Measurements from ENCODE around the gene MNAT1.
"Not testable (repeated sequence)": the region's sequence is repeated elsewhere in the genome, so short reads cannot be mapped to it uniquely, and the experiment has no call there.

MNAT1 gene

DNA sequence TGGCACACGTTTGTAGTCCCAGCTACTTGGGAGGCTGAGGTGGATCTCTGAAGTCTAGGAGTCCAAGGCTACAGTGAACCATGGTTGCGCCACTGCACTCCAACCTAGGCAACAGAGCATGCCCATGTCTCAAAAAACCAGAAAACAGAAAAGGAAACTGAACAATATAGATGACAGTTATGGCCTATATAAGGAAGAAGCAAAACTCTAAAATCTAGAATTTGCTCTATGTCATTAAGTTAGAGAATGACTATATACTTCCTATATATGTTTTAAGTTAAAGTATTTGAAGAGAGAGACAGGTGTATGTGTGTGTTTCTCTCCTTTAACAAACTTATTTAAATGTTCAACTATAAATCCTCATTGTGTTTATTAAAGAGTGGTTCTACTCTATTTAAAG, 65.8 kb downstream of the MNAT1 start:
- in situ Hi-C loops (cut with MboI; ENCODE audit: low sequenced_read_pairs): no loop called here

DNA sequence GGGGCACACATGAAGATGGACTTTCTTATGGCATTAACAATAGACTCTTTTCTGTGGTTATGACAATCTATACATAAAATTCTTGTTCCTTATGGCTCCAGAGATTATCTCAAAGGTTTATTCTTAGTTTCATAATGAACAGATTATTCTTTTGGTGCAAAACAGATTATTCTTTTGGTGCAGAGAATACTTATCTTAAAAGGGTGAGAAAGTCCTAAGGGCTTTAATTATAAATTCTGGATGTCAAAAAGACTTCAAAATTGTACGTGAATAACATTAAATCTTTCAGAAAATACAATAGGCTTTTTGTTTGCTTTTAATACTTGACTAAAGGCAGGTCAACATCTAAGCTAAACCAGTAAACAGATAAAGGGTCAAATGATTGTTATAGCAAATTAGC, 69.3 kb downstream of the MNAT1 start:
- in situ Hi-C loops (cut with MboI; ENCODE audit: low sequenced_read_pairs): no loop called here

DNA sequence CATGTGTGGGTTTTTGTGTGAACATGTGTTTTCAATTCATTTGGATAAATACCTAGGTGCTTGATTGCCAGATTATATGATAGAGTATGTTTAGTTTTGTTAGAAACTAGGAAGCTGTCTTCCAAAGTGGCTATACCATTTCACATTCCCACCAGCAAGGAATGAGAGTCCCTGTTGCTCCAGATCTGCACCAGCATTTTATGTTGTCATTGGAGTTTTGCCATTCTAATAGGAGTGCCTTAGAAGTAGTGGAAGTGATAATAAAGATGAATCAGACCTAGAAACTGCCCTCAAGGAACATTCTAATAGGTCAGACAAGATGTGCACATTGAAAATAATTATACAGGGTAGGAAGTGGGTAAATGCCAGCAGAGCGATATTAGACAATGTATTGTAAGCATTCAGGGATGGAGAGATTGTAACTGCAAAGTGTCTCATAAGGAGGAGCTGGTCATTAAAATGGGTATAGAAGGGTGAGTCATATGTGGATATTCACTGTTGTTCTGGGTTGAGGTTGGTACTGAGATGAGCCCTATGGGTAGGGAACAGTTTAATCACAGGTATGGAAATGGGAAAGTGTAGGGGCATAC, 71.4 kb downstream of the MNAT1 start:
- in situ Hi-C loops (cut with MboI; ENCODE audit: low sequenced_read_pairs): no loop called here

DNA sequence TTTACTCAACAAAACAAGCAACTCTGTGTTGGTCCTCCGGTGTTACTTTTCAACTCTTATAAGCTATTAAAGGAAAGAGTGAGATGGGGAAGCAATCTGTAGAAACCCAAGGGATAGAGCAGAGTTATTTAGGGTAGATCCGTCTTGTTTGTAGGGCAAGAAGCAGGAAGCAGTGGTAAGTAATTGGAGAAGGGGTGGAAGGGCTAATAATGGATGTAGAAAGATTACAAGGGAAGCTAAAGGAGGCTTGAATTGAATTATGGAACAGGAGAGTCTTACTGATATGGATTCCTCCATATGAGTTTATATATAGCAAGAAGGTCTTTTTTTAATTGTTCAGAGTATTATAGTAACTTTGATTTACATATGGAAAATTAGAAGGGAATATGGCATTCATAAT, 72.7 kb downstream of the MNAT1 start:
- in situ Hi-C loops (cut with MboI; ENCODE audit: low sequenced_read_pairs): no loop called here

DNA sequence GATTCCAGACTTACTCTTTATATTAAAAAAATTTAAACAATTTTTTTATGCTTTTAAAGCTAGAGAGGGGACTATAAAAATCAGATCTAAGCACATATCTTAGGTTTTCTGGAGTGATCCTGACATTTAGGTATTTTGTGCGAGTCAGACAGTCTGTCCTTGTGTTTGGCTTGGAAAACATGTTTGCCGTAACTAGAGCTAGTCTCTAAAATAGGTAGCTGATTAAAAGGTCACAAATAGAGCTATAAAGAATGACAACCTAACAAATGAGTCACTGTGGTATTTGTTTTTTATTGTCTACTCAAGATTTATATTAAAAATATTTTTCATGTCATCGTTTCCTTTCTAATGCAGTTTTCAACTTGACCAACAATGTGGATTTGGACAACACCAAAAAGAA, 73.4 kb downstream of the MNAT1 start:
- in situ Hi-C loops (cut with MboI; ENCODE audit: low sequenced_read_pairs): no loop called here

DNA sequence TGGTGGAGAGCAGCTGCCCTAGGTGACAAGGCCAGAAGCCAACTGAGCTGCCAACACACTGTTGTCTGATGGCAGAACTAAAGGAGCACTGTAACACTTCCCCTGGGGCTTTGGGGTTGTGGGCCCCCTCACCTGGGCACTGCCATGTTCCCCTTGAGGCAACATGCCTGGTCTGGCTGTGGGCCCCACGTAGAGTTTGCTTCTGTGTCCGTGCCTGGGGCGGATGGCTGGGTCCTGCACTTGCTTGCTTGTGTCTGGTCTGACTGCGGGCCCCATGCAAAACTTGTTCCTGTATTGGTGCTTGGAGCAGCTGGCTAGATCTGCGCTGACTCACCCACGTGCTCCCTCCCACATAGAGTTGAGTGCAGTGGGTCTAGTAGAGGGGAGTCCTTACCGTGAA, 78.4 kb downstream of the MNAT1 start:
- in situ Hi-C loops (cut with MboI; ENCODE audit: low sequenced_read_pairs): no loop called here

DNA sequence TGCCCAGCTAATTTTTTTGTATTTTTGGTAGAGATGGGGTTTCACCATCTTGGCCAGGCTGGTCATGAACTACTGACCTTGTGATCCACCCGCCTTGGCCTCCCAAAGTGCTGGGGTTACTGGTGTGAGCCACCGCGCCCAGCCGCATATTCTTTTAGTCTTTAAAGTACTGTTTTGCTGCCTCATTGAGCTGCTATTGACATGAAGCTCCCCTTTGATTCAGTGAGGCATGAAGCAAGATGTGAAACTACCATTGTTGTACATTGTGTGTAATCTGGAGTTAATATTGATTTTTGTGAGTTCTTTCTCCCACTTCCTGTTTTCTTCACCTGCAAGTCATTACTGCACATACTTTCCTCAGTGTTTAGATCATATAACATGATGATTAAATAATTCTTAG, 80.8 kb downstream of the MNAT1 start:
- in situ Hi-C loops (cut with MboI; ENCODE audit: low sequenced_read_pairs): no loop called here

DNA sequence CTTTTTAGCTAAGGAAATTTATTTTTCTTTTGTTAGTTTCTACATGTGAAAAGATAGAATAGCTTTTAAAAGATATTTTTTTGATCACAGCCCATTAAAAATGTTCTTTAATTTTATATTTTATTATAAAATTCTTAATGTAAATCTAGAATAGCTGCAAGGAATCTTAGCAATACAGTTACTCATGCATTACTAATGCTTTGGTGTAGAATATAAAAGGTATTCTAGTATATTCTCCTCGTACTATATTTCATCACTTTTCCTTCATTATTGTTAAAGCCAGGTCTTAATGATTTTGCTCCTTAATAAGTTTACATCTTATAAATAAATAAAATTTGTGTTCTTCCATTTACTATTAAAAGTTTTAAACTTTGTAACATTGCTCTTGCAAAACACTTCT, 82.6 kb downstream of the MNAT1 start:
- in situ Hi-C loops (cut with MboI; ENCODE audit: low sequenced_read_pairs): no loop called here

DNA sequence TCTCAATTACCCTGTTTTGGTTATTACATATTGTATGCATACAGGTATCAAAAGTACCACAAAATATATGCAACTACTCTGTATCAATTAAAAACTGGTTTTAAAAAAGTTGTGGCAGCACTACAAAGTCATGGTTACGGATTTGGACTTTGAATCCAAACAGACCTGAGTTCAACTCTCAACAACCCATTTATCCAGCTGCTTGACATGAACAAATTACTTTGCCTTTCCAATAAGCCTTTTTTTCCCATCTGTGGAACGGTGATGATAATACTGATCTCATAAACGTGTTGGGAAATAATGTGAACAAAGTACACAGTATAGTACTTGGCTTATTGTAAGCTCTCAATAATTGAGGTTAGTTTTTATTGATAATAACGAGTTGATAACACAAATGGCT, 85.0 kb downstream of the MNAT1 start:
- in situ Hi-C loops (cut with MboI; ENCODE audit: low sequenced_read_pairs): no loop called here

DNA sequence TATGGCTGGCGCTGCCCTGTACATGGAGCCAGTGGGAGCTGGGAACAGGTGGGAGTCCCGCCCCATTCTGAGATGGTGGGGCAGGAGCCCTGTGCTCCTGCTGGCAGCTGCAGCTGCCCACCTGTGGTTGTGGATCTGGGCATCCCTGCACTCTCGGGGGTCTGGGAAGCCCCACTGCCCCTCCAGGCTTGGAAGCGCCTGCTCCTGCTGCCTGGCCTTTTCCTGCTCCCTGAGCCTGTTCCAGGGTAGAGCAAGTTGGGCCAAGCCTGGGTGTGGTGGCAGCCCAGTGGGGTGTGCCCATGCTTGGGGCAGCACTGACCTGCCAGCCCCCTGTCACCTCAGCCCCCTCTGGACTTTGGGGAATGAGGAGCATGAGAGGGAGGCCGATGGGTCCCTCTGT, 104.0 kb downstream of the MNAT1 start:
- in situ Hi-C loops (cut with MboI; ENCODE audit: low sequenced_read_pairs): no loop called here

DNA sequence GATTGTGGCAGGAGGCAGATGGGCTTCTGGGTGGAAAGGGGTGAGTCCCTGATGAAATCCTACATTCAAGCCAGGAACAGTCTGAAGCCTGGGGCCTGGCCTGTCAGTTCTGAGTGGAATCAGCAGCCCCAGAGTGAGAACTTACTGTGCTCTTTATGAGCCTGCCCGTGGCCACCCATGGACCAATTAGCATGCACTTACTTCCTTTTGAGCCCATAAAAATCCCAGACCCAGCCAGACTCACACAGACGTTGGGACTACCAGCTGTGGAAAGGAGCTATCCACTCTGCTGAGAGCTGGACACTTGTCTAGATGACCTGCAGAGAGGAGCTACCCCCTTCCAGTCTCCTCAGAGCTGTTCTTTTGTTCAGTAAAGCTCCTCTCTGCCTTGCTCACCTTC, 104.5 kb downstream of the MNAT1 start:
- in situ Hi-C loops (cut with MboI; ENCODE audit: low sequenced_read_pairs): no loop called here

DNA sequence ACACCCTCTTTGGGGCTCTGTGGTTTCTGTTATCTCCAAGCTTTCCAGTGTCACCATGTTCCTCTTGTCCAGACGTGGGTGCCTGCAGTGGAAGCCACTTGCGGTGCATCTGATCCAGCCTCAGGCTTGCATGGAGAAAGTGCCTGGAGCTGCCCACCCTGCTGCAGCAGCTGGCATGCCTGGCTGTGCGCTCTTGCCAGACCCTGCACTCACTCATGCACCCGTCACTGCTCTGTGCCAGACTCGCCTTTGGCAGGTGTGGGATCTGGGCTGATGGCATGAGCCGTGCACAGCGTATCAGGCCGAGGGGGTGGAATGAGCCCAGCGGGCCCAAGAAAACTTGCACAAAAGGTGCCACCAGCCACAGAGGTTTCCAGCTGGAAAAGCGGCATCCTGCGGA, 105.1 kb downstream of the MNAT1 start:
- in situ Hi-C loops (cut with MboI; ENCODE audit: low sequenced_read_pairs): no loop called here

DNA sequence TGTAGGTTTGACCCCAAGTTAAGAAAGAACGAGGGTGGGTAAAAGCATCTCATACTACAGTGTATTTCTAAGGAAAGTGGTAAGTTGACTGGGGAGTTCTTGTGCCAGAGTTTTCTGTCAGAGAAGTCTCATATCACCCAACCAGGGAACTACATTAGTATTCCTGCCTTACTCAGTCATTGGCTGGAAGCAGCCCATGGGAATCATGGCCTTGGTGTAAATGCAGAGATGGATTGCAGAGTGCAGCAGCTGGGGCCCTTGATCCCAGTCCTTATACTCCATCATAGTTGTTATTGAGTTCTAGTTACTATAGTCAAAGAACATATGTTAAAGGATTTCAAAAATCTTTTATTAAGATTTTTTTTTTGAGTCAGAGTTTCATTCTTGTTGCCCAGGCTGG, 105.8 kb downstream of the MNAT1 start:
- in situ Hi-C loops (cut with MboI; ENCODE audit: low sequenced_read_pairs): no loop called here

DNA sequence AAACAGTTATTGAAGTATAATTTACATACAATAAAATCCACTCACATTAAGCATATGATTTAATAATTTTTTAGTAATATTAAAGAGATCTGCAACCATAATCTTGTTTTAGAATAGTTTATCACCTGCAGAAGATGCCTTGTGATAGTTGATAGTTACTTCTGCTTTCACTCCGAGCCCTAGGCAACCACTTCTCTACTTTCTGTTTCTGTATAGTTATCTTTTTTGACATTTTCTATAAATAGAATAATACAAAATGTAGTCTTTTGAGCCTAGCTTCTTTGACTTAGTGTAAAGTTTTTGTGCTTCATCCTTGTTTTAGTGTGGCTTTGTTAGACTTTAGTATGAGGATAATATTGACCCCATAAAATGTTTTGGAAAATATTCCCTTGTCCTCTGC, 111.0 kb downstream of the MNAT1 start:
- in situ Hi-C loops (cut with MboI; ENCODE audit: low sequenced_read_pairs): no loop called here

DNA sequence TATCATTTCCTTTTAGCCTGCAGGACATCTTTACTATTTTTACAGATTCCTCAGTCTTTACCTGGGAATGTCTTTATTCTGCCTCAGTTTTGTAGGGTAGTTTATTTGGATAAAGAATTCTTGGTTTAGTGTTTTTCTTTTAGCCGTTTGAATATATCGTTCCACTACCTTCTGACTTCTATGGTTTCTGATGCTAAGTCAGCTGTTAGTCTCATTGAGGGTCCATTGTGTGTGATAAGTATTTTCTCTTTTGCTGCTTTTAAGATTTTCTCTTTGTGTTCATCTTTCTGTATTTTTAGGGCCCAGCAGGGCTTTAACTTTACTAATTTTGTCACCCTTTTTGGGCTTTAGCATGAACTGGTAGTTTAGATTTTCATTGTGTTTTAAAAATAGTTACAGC, 113.5 kb downstream of the MNAT1 start:
- in situ Hi-C loops (cut with MboI; ENCODE audit: low sequenced_read_pairs): no loop called here

DNA sequence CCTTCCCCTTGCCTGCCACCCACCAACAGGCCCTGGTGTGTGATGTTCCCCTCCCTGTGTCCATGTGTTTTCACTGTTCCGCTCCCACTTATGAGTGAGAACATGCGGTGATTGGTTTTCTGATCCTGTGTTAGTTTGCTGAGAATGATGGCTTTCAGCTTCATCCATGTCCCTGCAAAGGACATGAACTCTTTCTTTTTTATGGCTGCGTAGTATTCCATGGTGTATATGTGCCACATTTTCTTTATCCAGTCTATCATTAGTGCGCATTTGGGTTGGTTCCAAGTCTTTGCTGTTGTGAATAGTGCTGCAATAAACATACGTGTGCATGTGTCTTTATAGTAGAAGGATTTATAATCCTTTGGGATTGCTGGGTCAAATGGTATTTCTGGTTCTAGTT, 117.1 kb downstream of the MNAT1 start:
- in situ Hi-C loops (cut with MboI; ENCODE audit: low sequenced_read_pairs): not testable (repeated sequence)

DNA sequence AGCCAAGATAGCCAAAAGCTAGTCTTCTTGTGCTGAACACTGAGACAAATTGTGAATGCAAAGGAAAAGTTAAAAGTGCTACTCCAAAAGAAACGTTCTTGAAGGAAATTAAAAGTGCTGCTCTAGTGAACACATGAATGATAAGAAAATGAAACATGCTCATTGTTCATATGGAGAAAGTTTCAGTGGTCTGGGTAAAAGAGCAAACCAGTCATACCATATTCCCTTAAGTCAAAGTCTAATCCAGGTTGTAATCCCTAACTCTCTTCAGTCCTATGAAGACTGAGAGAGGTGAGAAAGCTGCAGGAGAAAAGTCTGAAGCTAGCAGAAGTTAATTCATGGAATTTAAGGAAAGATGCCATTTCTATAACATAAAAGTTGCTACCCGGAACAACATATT, 121.5 kb downstream of the MNAT1 start:
- in situ Hi-C loops (cut with MboI; ENCODE audit: low sequenced_read_pairs): no loop called here

DNA sequence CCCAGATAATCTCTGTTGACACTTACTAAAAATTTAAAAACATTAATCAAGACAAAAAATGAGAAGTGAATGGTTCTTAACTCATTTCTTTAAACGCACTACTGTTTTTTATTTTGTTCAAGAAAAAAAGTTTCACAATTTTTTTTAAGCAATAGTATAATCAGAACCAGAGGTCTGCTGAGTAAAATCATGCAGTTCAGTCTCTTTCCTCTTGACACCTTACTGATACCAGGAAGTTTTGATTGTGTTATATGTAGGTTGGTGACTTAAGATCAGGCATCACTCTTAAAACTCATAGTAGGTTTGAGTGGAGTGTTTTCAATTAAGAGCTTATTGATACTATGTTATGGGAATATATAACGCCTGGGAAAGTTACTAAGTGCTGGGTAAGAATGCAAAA, 125.0 kb downstream of the MNAT1 start:
- in situ Hi-C loops (cut with MboI; ENCODE audit: low sequenced_read_pairs): no loop called here

DNA sequence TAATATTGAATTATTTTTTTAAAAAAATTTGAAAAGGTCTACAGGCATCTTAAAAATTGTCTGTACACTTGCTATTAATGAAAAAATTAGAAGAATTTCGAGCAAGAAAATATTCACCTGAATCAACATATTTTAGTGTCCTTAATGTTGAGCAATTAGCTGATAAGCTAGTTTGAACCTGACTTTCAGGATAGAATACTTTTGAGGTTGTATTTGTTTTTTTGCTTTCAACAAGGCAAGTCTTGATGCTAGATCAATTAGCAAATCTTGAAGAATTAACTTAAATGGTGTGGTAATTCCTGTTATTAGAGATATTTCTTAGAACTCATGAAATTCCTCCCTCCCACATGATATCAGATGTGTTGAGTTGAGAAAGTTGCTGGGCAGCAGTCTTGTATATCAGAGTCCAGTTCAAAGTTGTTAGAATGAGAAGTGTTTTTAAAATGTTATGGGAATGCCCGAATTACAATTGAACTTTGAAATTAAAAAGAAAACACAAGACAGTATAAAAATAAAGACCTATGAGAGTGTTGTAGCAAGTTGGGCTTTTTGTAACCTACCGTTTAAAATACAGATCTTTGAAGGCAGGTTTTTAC, 127.1 kb downstream of the MNAT1 start:
- in situ Hi-C loops (cut with MboI; ENCODE audit: low sequenced_read_pairs): no loop called here

DNA sequence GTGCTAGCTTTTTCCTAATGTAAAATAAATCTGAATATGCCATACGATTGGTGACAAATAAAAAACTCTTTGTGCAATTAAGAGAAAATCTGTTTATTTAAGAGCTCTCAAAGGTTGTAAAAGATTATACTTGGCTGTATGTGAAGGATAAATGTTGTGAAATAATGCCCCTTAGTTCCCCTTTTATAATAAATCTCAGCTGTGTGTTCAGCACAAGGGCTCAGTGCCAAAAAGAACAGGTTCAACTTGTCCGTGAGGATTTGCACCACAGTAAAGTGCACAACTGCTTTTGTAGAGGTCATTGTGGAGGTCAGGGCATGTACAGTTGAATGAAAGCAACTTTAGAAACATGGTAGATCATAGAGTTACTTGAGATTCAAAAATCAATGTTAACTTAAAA, 127.7 kb downstream of the MNAT1 start:
- in situ Hi-C loops (cut with MboI; ENCODE audit: low sequenced_read_pairs): no loop called here

DNA sequence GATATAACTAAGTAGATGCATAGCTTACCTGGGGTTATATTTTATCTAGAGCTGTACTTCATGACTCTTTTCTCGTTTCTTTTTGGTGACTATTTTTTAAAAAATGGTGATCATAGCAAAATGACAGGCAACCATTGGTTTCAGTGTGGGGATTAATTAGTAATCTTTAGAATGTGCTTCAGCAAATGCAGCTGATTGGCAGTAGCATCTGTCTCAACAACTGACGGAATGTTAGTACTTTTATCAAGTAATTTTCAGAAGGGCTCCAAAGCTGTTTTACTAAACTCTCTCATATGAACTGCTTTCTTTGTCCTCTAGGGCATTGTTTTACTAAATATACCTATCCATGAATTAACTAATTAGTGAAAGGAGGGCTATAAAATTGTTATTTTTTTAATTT, 128.7 kb downstream of the MNAT1 start:
- in situ Hi-C loops (cut with MboI; ENCODE audit: low sequenced_read_pairs): no loop called here

DNA sequence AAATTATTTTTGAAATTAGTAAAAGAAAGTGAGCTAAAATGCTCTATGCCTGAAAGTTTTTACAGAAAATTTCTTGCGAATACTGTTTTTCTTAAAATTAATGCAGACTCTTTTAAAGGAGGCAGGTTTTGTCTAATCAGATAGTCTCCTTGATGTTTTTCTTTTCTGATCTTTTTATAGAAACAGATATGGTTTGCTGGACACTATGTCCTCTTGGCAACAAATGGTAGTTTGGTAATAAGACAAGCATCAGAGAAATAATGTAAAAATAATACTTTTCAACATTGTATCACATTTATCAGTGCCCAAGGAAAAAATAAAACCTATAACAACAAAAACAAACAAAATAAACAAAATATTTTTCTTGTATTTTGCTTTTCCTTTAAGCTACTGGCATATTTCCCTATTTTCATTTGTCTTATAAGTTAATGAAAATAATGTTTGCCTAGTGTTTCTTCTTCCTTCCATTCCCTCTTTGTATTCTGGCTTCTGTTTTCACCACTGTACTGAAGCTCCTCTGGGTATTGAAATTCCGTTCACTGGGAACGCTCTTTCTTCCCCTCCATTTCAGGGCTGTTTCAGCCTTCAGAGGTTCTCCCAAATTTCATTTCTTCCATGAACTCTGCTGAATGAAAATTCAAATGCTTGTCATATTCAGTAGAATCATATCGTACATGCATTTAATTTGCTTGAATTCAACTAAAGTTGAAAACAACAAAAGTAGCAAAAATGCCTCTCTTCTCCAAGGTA, 131.0 kb downstream of the MNAT1 start:
- in situ Hi-C loops (cut with MboI; ENCODE audit: low sequenced_read_pairs): no loop called here
